GM06990 (cell line): ENCODE results near the gene CR1.
"Not testable (repeated sequence)": the region's sequence is repeated elsewhere in the genome, so short reads cannot be mapped to it uniquely, and the experiment has no call there.

Experiments used
- DNase-seq: peaks from one replicate; pipeline ENCODE4 v3.0.0-alpha.2; 2011; ENCODE audit not compliant: insufficient read length; ENCODE audit errors: extremely low read depth
- H3K27me3 ChIP-seq: replicated peaks from 2 replicates; pipeline ENCODE4 v1.6.0; 2011; ENCODE audit warnings: low read length; ENCODE audit not compliant: control insufficient read depth, insufficient read depth
- H3K36me3 ChIP-seq: 2 replicates; pipeline ENCODE4 v1.5.1; 2011; ENCODE audit warnings: low read length; ENCODE audit not compliant: control insufficient read depth, insufficient read depth
- H3K4me3 ChIP-seq: replicated peaks from 2 replicates; pipeline ENCODE4 v1.5.1; 2011; ENCODE audit warnings: low read depth, mild to moderate bottlenecking, control low read depth, low read length
- CTCF ChIP-seq: IDR thresholded peaks from 2 replicates; pipeline ENCODE4 v1.5.1; 2011; ENCODE audit warnings: low read length, control low read depth, mild to moderate bottlenecking, inconsistent platforms; ENCODE audit not compliant: insufficient read depth, poor library complexity, severe bottlenecking

The CR1 gene

GRCh38 chr1:207474210-207474609, 21.7 kb upstream of the CR1 start:
- TF ChIP-seq CTCF: no peak
- Histone ChIP-seq H3K36me3 (peaks cover 14% of the 10 kb centered on the region), H3K4me3 (no peak overlapping the region), H3K27me3 (no peaks in the 10 kb centered on the region)
- DNase-seq: no peak

GRCh38 chr1:207486198-207486597, 9.8 kb upstream of the CR1 start:
- Histone ChIP-seq H3K4me3 (no peak overlapping the region), H3K27me3 (no peaks in the 10 kb centered on the region), H3K36me3 (peaks cover 7% of the 10 kb centered on the region)
- TF ChIP-seq CTCF: no peak
- DNase-seq: no peak

DNA sequence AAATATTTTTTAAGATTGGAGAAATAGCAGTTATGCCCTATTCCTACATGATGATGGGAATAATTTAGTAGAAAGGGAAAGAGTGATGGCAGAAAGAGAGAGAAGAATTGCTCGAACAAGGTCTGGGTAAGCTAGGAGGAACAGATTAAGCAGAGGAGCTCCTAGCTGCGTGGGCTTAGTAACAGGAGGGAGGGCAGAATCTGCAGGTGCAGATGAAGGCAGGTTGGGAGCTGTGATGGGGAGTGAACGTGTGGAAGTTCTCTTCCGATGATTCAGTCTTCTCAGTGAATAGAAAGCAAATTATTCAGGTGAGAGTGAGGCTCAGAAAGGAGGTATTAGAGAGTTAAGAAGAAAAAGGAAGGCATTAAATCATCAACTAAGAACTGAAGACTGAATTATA, 8.3 kb upstream of the CR1 start:
- Histone ChIP-seq H3K4me3 (no peak overlapping the region), H3K36me3 (peaks cover 7% of the 10 kb centered on the region), H3K27me3 (no peaks in the 10 kb centered on the region)
- no peak for DNase-seq
- TF ChIP-seq CTCF: no peak

DNA sequence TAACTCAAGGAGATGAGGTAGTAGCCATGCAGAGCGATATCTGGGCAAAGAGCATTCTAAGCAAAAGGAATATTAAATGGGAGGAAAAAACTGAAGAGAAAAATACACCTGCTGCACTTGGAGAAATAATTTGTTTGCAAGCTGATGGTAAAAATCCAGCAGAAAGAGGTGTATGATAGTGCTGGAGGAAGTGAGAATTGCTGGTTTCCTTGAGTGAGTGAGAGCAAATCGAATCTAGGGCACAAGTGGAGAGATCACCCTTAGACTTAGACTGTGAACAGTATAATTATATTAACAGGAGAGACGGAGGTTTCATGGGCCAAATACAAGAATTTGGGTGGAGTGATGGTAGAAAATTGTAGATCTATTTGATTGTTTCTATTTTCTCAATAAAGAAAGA, 2.7 kb upstream of the CR1 start:
- no peak for DNase-seq
- H3K4me3 ChIP-seq: no peak overlapping the region
- no peaks in the 10 kb centered on the region for H3K36me3 ChIP-seq
- TF ChIP-seq CTCF: no peak
- H3K27me3 ChIP-seq: no peaks in the 10 kb centered on the region

- no peak for TF ChIP-seq CTCF
- DNase-seq: no peak
- no peaks in the 10 kb centered on the region for H3K27me3 ChIP-seq
- H3K4me3 ChIP-seq: no peak overlapping the region
- no peaks in the 10 kb centered on the region for H3K36me3 ChIP-seq
Observed at GRCh38 chr1:207494171-207494570, 1.8 kb upstream of the CR1 start.

GRCh38 chr1:207495281-207495680, 676 bp upstream of the CR1 start:
- DNase-seq, H3K36me3 ChIP-seq, H3K4me3 ChIP-seq, H3K27me3 ChIP-seq: not testable (repeated sequence)
